T-helper 9 cell (primary cell): ENCODE measurements around the gene MGMT.

Source experiments
- DNase-seq: peaks from one replicate; pipeline ENCODE4 v3.0.0-alpha.2; 2020

MGMT gene

DNA sequence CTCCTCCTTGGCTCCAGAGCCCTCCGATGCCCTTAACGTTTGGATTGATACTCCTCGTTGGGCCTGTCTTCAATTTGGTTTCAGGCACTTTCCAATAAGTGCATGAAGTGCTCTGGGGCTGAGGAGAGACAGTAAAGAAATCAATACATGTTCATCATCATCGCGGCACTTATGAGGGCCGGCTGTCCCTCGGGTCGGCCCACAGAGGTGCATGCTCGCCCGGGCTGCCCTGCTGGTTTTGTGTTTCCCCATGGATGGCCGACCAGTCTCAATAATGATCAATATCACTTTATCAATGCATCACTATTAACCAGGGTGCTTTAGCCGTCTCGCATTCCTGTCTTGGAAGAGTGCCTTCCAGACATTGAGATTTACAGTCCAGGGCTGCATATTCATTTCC is 342.8 kb downstream of the MGMT start:
- DNase-seq = no peak

GRCh38 chr10:129811208-129811607 is 344.2 kb downstream of the MGMT start:
- no peak for DNase-seq

DNA sequence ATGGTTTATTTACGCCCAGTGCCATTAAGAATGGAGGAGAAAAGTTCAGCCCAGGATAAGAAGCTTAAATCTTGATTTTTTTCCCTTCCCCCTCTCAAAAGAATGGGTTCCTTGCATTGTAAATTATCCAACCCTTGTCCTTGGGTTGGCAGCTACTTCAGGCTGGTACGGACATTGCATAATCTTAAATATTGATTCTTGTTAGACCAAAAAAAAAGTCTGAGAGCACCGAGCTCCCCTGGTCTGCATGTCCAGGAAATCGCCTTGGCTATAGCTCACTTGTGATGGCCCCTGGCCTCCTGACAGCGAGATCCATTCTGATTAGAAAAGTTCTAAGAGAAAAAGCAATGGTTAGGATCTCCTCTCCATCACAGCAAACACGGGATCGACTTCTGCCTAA is 345.4 kb downstream of the MGMT start:
- no peak for DNase-seq

GRCh38 chr10:129814681-129815646 is 347.9 kb downstream of the MGMT start:
- no peak for DNase-seq

DNA sequence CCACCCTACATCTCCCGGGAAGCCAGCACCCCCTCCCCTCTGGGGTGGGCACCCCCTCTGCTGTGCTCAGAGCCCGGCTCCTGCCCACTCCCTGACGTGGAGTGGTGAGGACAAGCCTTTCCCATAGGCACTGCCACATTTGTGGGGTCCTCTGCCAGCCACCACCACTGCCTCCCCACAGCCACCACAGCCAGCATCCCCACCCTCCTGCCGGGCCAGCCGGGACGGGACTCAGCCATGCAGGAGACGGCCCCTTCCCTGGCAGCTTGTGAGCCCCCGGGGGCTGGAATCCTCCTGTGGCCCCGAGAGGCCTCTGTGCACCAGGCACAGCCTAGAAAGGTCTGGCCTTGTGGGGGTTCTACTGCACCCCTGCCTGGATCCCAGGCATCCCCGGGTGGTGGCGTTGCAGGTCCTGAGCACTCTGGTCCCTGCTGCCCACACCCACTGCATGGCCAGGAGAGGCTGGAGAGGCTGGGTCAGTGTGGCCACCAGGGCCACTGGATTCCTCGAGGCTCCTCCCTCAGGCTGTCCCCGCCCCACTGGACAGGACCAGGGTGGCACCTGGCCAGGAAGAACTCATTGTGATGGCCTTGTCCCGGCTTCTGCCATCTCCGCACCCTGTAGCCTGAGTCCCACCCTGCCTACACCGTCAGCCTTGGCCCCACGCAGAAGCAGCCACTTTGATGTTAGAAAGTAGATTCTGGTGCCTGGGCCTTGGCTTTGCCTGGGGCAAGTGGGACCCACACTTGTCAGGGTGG is 349.0 kb downstream of the MGMT start:
- DNase-seq = no peak

DNA sequence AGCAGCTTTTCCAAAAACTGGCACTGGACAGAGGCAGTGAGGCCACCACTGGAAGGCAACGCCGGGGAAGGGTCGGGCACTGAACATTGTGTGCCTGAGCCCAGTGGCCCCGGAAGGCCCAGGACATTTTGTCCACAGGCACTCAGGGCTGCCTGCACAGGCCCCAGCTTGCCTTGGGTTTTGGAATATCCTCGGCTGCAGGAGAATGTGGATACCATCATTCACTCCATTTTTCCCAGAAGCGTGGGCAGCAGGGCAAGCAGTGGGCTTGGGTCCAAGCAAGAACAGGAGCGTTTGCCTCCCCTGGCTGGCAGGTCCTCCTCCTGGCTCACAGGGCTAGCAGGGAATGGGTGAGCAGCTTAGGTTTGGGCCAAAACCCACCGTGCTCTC is 349.6 kb downstream of the MGMT start:
- no peak for DNase-seq
